WTC11 (cell line): ENCODE results near the gene M1AP. TPM values are rescaled to one million over a fixed set of nuclear protein-coding genes. Genes with fewer than 3 reads are reported as not detected.

Experiments used
- ATAC-seq: fragments of 200-7000 bp; cut with Tn5 transposase; 2 replicates; pipeline ENCODE4 v1.10.0; 2021; ENCODE audit warnings: mild to moderate bottlenecking, moderate library complexity
- CTCF ChIA-PET: fragments of 300-600 bp; sonication (Branson Sonifier 250); formaldehyde crosslinking; loops from one replicate; lab custom pipeline; 2021; ENCODE audit warnings: antibody characterized with exemption; lab: Charles Lee
- POLR2A ChIA-PET: fragments of 350-600 bp; sonication (Branson Sonifier 250); formaldehyde crosslinking; loops from one replicate; lab custom pipeline; 2021; ENCODE audit warnings: antibody characterized with exemption; lab: Charles Lee
- DNase-seq: peaks from one replicate; pipeline ENCODE4 v3.0.0; 2021; ENCODE audit warnings: low spot score
- H3K27ac Mint-ChIP-seq: 2 replicates; pipeline ENCODE4 v1.8.0; 2021; ENCODE audit warnings: mixed read lengths
- H3K27me3 Mint-ChIP-seq: 2 replicates; pipeline ENCODE4 v1.8.0; 2021; ENCODE audit warnings: low read depth, mild to moderate bottlenecking, moderate library complexity, mixed read lengths
- H3K36me3 Mint-ChIP-seq: 2 replicates; pipeline ENCODE4 v1.8.0; 2021; ENCODE audit warnings: mixed read lengths
- H3K4me1 Mint-ChIP-seq: 2 replicates; pipeline ENCODE4 v1.8.0; 2022; ENCODE audit warnings: mixed read lengths
- H3K4me3 Mint-ChIP-seq: 2 replicates; pipeline ENCODE4 v1.8.0; 2021; ENCODE audit warnings: mild to moderate bottlenecking, moderate library complexity, mixed read lengths
- H3K9me3 Mint-ChIP-seq: 2 replicates; pipeline ENCODE4 v1.8.0; 2021; ENCODE audit warnings: mixed read lengths
- ELF4 ChIP-seq: sonication (generic); formaldehyde crosslinking; IDR thresholded peaks from 2 replicates; pipeline ENCODE4 v1.8.1; 2022; ENCODE audit warnings: low read depth, mild to moderate bottlenecking, moderate library complexity, missing genetic modification reagents
- EMX1 ChIP-seq: fragments of 250-450 bp; sonication (Bioruptor Pico); IDR thresholded peaks from 2 replicates; pipeline ENCODE4 v1.8.0; 2021; ENCODE audit warnings: mild to moderate bottlenecking
- ESRRA ChIP-seq: sonication (generic); formaldehyde crosslinking; IDR thresholded peaks from 2 replicates; pipeline ENCODE4 v1.8.1; 2022; ENCODE audit warnings: mild to moderate bottlenecking, missing genetic modification reagents, borderline replicate concordance
- FOXJ3 ChIP-seq: sonication (generic); formaldehyde crosslinking; IDR thresholded peaks from 2 replicates; pipeline ENCODE4 v1.9.0; 2021; ENCODE audit warnings: missing genetic modification reagents, mild to moderate bottlenecking, borderline replicate concordance
- GTF2I ChIP-seq: fragments of 250-450 bp; sonication (Bioruptor Pico); conservative IDR thresholded peaks from 2 replicates; pipeline ENCODE4 v1.4.0; 2021; ENCODE audit warnings: mild to moderate bottlenecking
- JUN ChIP-seq: sonication (generic); formaldehyde crosslinking; IDR thresholded peaks from 2 replicates; pipeline ENCODE4 v1.8.0; 2023; ENCODE audit warnings: mild to moderate bottlenecking, missing genetic modification reagents
- KAT7 ChIP-seq: sonication (generic); formaldehyde crosslinking; IDR thresholded peaks from 2 replicates; pipeline ENCODE4 v1.8.1; 2023; ENCODE audit warnings: missing genetic modification reagents, mild to moderate bottlenecking, borderline replicate concordance
- NFE2L1 ChIP-seq: sonication (generic); formaldehyde crosslinking; IDR thresholded peaks from 2 replicates; pipeline ENCODE4 v1.8.1; 2023; ENCODE audit warnings: missing genetic modification reagents
- OVOL2 ChIP-seq: fragments of 250-450 bp; sonication (Bioruptor Pico); IDR thresholded peaks from 2 replicates; pipeline ENCODE4 v1.9.0; 2021; ENCODE audit warnings: mild to moderate bottlenecking, borderline replicate concordance
- RELA ChIP-seq: sonication (generic); formaldehyde crosslinking; IDR thresholded peaks from 2 replicates; pipeline ENCODE4 v1.8.1; 2022; ENCODE audit warnings: missing genetic modification reagents, mild to moderate bottlenecking, borderline replicate concordance
- SP1 ChIP-seq: sonication (generic); formaldehyde crosslinking; conservative IDR thresholded peaks from 2 replicates; pipeline ENCODE4 v1.8.1; 2022; ENCODE audit warnings: missing genetic modification reagents
- ZBTB21 ChIP-seq: sonication (generic); formaldehyde crosslinking; IDR thresholded peaks from 2 replicates; pipeline ENCODE4 v1.8.1; 2023; ENCODE audit warnings: mild to moderate bottlenecking, missing genetic modification reagents, borderline replicate concordance
- ZNF423 ChIP-seq: fragments of 250-450 bp; sonication (Bioruptor Pico); IDR thresholded peaks from 2 replicates; pipeline ENCODE4 v2.1.2; 2022; ENCODE audit warnings: mild to moderate bottlenecking, moderate library complexity
- total RNA-seq: library from RNA; stranded (reverse); gene quantifications from 3 replicates; pipeline ENCODE4 v1.2.3, GENCODE V29; 2021
- TF ChIP-seq, protein P1 (sequence below): sonication (generic); formaldehyde crosslinking; conservative IDR thresholded peaks from 2 replicates; pipeline ENCODE4 v1.8.1; 2022; ENCODE audit warnings: mild to moderate bottlenecking, missing genetic modification reagents
- TF ChIP-seq, protein P2 (sequence below): sonication (generic); formaldehyde crosslinking; IDR thresholded peaks from 2 replicates; pipeline ENCODE4 v1.8.0; 2022; ENCODE audit warnings: mild to moderate bottlenecking, missing genetic modification reagents
- TF ChIP-seq, protein P3 (sequence below): fragments of 250-450 bp; sonication (Bioruptor Pico); IDR thresholded peaks from 2 replicates; pipeline ENCODE4 v1.9.0; 2021; ENCODE audit warnings: mild to moderate bottlenecking
- TF ChIP-seq, protein P4 (sequence below): sonication (generic); formaldehyde crosslinking; IDR thresholded peaks from 2 replicates; pipeline ENCODE4 v1.8.1; 2023; ENCODE audit warnings: mild to moderate bottlenecking, missing genetic modification reagents, moderate library complexity
- TF ChIP-seq, protein P5 (sequence below): sonication (generic); formaldehyde crosslinking; IDR thresholded peaks from 2 replicates; pipeline ENCODE4 v1.8.1; 2023; ENCODE audit warnings: mild to moderate bottlenecking, missing genetic modification reagents
- TF ChIP-seq, protein P6 (sequence below): sonication (generic); formaldehyde crosslinking; IDR thresholded peaks from 2 replicates; pipeline ENCODE4 v1.8.1; 2022; ENCODE audit warnings: low read depth, mild to moderate bottlenecking, moderate library complexity, missing genetic modification reagents, borderline replicate concordance
- TF ChIP-seq, protein P7 (sequence below): fragments of 250-450 bp; sonication (Bioruptor Pico); IDR thresholded peaks from 2 replicates; pipeline ENCODE4 v1.8.0; 2021; ENCODE audit warnings: mild to moderate bottlenecking

The M1AP gene
- total RNA-seq, 1 experiment from 2014 or later: 5.9 TPM

DNA sequence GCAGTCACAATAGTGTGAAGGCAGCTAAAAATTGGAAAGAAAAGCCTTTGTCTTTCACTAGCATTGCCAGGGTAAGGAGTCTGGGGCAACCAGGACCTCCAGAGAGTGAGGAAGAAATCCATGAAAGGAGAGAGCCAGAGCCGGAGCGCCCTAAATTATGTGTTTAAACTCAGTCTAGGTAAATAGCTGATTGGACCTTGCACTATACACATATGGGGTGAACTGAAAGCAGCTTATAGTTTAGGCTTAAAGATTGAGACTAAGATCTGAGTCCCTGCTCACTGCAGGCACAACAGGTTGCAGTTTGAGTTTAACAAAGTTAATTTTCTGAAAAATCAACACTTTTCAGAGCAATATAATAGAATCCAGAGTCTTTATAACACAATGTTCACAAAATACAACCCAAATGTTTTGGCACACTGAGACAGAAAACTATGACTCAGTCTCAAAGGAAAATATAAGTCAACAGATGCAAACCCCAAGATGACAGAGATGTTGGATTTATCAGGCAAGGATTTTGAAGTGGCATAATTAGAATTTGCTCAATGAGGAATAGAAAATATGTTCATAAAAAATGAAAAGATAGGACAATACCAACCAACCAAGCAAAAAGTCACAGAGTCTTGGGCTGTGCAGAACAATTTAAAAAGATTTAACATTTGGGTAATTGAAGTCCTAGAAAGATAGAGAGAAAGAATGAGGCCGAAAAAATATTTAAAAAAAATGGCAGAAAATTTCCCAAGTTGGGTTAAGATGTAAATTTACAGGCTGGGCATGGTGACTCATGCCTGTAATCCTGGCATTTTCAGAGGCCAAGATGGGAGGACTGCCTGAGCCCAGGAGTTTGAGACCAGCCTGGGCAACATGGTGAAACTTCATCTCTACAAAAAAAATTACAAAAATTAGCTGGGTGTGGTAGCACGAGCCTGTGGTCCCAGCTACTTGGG, 54.0 kb downstream of the M1AP start:
- ChIA-PET CTCF (no interaction called here), POLR2A (no interaction called here)
- Mint-ChIP-seq H3K4me1 (no peaks in the 10 kb centered on the region), H3K9me3 (peaks cover 4% of the 10 kb centered on the region; the same call in 1 of the 2 replicates), H3K27ac (no peak overlapping the region), H3K36me3 (no peaks in the 10 kb centered on the region), H3K27me3 (peaks cover 16% of the 10 kb centered on the region), H3K4me3 (no peak overlapping the region)
- ATAC-seq (no peak), DNase-seq (no peak)
- TF ChIP-seq, protein P1, sequence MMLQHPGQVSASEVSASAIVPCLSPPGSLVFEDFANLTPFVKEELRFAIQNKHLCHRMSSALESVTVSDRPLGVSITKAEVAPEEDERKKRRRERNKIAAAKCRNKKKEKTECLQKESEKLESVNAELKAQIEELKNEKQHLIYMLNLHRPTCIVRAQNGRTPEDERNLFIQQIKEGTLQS (CRISPR knock-in tag): no peak
- TF ChIP-seq, protein P2, sequence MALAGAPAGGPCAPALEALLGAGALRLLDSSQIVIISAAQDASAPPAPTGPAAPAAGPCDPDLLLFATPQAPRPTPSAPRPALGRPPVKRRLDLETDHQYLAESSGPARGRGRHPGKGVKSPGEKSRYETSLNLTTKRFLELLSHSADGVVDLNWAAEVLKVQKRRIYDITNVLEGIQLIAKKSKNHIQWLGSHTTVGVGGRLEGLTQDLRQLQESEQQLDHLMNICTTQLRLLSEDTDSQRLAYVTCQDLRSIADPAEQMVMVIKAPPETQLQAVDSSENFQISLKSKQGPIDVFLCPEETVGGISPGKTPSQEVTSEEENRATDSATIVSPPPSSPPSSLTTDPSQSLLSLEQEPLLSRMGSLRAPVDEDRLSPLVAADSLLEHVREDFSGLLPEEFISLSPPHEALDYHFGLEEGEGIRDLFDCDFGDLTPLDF (CRISPR knock-in tag): no peak
- no peak for TF ChIP-seq ZBTB21 (CRISPR knock-in tag)
- no peak for TF ChIP-seq OVOL2
- no peak for TF ChIP-seq GTF2I (CRISPR knock-in tag)
- TF ChIP-seq KAT7 (CRISPR knock-in tag): no peak
- TF ChIP-seq, protein P3, sequence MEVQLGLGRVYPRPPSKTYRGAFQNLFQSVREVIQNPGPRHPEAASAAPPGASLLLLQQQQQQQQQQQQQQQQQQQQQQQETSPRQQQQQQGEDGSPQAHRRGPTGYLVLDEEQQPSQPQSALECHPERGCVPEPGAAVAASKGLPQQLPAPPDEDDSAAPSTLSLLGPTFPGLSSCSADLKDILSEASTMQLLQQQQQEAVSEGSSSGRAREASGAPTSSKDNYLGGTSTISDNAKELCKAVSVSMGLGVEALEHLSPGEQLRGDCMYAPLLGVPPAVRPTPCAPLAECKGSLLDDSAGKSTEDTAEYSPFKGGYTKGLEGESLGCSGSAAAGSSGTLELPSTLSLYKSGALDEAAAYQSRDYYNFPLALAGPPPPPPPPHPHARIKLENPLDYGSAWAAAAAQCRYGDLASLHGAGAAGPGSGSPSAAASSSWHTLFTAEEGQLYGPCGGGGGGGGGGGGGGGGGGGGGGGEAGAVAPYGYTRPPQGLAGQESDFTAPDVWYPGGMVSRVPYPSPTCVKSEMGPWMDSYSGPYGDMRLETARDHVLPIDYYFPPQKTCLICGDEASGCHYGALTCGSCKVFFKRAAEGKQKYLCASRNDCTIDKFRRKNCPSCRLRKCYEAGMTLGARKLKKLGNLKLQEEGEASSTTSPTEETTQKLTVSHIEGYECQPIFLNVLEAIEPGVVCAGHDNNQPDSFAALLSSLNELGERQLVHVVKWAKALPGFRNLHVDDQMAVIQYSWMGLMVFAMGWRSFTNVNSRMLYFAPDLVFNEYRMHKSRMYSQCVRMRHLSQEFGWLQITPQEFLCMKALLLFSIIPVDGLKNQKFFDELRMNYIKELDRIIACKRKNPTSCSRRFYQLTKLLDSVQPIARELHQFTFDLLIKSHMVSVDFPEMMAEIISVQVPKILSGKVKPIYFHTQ (CRISPR knock-in tag): no peak
- TF ChIP-seq, protein P4, sequence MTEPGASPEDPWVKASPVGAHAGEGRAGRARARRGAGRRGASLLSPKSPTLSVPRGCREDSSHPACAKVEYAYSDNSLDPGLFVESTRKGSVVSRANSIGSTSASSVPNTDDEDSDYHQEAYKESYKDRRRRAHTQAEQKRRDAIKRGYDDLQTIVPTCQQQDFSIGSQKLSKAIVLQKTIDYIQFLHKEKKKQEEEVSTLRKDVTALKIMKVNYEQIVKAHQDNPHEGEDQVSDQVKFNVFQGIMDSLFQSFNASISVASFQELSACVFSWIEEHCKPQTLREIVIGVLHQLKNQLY: no peak
- TF ChIP-seq NFE2L1 (CRISPR knock-in tag): no peak
- TF ChIP-seq ESRRA: no peak
- no peak for TF ChIP-seq FOXJ3
- no peak for TF ChIP-seq RELA (CRISPR knock-in tag)
- TF ChIP-seq, protein P5, sequence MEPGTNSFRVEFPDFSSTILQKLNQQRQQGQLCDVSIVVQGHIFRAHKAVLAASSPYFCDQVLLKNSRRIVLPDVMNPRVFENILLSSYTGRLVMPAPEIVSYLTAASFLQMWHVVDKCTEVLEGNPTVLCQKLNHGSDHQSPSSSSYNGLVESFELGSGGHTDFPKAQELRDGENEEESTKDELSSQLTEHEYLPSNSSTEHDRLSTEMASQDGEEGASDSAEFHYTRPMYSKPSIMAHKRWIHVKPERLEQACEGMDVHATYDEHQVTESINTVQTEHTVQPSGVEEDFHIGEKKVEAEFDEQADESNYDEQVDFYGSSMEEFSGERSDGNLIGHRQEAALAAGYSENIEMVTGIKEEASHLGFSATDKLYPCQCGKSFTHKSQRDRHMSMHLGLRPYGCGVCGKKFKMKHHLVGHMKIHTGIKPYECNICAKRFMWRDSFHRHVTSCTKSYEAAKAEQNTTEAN: no peak
- no peak for TF ChIP-seq SP1 (CRISPR knock-in tag)
- TF ChIP-seq ZNF423 (CRISPR knock-in tag): no peak
- TF ChIP-seq, protein P6, sequence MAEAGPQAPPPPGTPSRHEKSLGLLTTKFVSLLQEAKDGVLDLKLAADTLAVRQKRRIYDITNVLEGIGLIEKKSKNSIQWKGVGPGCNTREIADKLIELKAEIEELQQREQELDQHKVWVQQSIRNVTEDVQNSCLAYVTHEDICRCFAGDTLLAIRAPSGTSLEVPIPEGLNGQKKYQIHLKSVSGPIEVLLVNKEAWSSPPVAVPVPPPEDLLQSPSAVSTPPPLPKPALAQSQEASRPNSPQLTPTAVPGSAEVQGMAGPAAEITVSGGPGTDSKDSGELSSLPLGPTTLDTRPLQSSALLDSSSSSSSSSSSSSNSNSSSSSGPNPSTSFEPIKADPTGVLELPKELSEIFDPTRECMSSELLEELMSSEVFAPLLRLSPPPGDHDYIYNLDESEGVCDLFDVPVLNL (CRISPR knock-in tag): no peak
- TF ChIP-seq, protein P7, sequence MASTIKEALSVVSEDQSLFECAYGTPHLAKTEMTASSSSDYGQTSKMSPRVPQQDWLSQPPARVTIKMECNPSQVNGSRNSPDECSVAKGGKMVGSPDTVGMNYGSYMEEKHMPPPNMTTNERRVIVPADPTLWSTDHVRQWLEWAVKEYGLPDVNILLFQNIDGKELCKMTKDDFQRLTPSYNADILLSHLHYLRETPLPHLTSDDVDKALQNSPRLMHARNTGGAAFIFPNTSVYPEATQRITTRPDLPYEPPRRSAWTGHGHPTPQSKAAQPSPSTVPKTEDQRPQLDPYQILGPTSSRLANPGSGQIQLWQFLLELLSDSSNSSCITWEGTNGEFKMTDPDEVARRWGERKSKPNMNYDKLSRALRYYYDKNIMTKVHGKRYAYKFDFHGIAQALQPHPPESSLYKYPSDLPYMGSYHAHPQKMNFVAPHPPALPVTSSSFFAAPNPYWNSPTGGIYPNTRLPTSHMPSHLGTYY: no peak
- TF ChIP-seq EMX1 (CRISPR knock-in tag): no peak
- TF ChIP-seq ELF4 (CRISPR knock-in tag): no peak
- TF ChIP-seq JUN (CRISPR knock-in tag): no peak
